Left ventricle myocardium inferior (tissue), 1 donor: ENCODE measurements around the gene SENP7. TPM values are rescaled to one million over a fixed set of nuclear protein-coding genes. Genes with fewer than 3 reads are reported as not detected.

Experiments
- DNase-seq: peaks from one replicate; pipeline ENCODE4 v3.0.0-alpha.2; 2020
- H3K27ac ChIP-seq: fragments of 200-600 bp; replicated peaks from 2 replicates; pipeline ENCODE4 v1.8.0; 2021
- H3K27me3 ChIP-seq: fragments of 200-600 bp; 2 replicates; pipeline ENCODE4 v1.8.0; 2021; ENCODE audit warnings: low read depth
- H3K36me3 ChIP-seq: fragments of 200-600 bp; 2 replicates; pipeline ENCODE4 v1.8.0; 2021
- H3K4me1 ChIP-seq: fragments of 200-600 bp; 2 replicates; pipeline ENCODE4 v1.8.0; 2021
- H3K4me3 ChIP-seq: fragments of 200-600 bp; 2 replicates; pipeline ENCODE4 v1.8.0; 2021; ENCODE audit warnings: mild to moderate bottlenecking, moderate library complexity
- H3K9me3 ChIP-seq: fragments of 200-600 bp; replicated peaks from 2 replicates; pipeline ENCODE4 v1.8.0; 2021
- intact Hi-C: fragments of 100-400 bp; cut with micrococcal nuclease; formaldehyde crosslinking; loops from one replicate; pipeline ENCODE4 v1.11.0; 2022
- total RNA-seq: library from RNA; stranded (reverse); fragmentation: NEBNext Ultra II Directional; extraction: Animal tissue kit (Norgen Biotek cat#: 25700); gene quantifications from one replicate; pipeline ENCODE4 v1.2.1, GENCODE V29; 2021
- TF ChIP-seq, protein P1 (sequence below): fragments of 200-600 bp; IDR thresholded peaks from 2 replicates; pipeline ENCODE4 v1.8.0; 2021; ENCODE audit warnings: antibody characterized with exemption, mild to moderate bottlenecking, borderline replicate concordance
- donor health status: DM: no; HTN: yes; CAD: no; lungs with severe emphysema.

Gene SENP7
- total RNA-seq, 1 donor from 2014 or later, result 8.7 TPM

DNA sequence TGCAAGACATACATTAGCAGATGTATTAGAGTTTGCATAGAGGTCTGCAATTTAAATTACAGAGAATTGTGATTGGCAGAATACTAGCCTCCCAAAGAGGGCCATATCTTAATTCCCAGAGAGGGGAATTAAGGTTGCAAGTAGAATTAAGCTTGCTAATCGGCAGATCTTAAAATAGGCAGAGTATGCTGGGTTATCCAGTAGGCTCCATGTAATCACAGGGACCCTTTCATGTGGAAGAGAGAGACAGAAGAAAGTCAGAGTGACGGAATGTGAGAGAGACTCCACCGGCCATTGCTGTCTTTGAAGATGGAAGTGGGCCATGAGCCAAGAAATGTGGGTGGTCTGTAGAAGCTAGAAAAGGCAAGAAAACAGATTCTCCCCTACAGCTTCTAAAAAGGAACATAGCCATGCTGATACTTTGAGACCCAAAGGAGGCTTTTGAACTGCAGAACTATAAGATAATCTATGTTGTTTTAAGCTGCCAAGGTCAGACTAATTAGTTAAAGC, 231.4 kb downstream of the SENP7 start:
- Histone ChIP-seq H3K4me3 (no peak overlapping the region), H3K4me1 (no peaks in the 10 kb centered on the region), H3K27me3 (no peaks in the 10 kb centered on the region), H3K27ac (no peak overlapping the region), H3K36me3 (no peaks in the 10 kb centered on the region), H3K9me3 (no peaks in the 10 kb centered on the region)
- DNase-seq, result no peak
- intact Hi-C loops, result no loop called here
- TF ChIP-seq, protein P1, sequence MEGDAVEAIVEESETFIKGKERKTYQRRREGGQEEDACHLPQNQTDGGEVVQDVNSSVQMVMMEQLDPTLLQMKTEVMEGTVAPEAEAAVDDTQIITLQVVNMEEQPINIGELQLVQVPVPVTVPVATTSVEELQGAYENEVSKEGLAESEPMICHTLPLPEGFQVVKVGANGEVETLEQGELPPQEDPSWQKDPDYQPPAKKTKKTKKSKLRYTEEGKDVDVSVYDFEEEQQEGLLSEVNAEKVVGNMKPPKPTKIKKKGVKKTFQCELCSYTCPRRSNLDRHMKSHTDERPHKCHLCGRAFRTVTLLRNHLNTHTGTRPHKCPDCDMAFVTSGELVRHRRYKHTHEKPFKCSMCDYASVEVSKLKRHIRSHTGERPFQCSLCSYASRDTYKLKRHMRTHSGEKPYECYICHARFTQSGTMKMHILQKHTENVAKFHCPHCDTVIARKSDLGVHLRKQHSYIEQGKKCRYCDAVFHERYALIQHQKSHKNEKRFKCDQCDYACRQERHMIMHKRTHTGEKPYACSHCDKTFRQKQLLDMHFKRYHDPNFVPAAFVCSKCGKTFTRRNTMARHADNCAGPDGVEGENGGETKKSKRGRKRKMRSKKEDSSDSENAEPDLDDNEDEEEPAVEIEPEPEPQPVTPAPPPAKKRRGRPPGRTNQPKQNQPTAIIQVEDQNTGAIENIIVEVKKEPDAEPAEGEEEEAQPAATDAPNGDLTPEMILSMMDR, result no peak

DNA sequence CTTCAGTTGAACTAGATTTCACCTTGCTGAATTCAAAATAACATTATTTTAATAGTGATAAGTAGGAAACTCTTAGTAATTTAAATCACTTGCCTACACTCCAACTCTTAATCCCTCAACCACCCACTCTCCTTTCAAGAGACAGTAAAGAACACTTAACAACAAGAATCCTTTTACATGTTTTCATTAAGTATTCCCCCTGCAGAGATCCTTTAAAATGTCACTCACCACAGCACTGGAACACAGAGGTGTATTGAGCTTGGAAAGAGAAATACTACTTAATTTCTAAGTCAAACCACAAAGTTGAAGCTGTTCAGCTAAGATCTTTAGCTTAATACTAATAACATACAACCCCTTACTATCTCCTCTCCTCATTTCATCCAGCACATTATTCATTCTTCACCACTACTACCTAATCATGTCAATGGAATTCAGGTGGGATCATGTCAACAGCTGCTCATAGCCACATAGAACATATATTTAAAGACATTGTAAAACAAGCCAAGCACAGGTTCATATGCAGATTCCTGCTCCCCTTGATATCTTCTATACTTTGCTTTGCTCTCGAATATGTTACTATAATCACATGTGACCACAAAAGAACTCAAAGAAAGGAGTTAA, 233.1 kb downstream of the SENP7 start:
- H3K4me3 ChIP-seq, result no peak overlapping the region

DNA sequence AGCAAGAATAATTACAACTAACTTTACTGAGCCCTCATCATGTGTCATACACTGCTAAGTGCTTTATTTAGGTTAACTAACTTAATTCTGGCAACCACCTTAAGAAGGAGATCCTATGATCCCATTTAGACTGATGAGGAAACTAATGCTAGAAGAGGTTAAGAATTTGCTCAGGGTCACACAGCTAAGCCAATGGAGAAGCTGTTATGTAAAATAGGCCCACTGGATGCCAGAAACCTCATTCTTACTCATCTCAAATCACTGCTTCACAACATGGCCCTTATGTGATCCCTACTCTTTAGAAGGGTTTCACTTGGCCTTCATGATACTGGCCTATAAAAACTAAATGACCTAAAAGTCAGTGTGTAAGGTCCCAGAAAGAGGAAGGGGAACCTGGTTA, 233.8 kb downstream of the SENP7 start:
- DNase-seq, result no peak
- no peaks in the 10 kb centered on the region for H3K36me3 ChIP-seq
- no peak overlapping the region for H3K4me3 ChIP-seq
- no peak overlapping the region for H3K27ac ChIP-seq
- no peaks in the 10 kb centered on the region for H3K9me3 ChIP-seq
- H3K27me3 ChIP-seq, result no peaks in the 10 kb centered on the region
- TF ChIP-seq, protein P1, result no peak
- intact Hi-C loops, result no loop called here
- no peaks in the 10 kb centered on the region for H3K4me1 ChIP-seq

More for the DNA sequence above, 233.1 kb downstream of the SENP7 start:
- TF ChIP-seq, protein P1, result no peak
- Histone ChIP-seq H3K27me3 (no peaks in the 10 kb centered on the region), H3K9me3 (no peaks in the 10 kb centered on the region), H3K4me1 (no peaks in the 10 kb centered on the region), H3K36me3 (no peaks in the 10 kb centered on the region), H3K27ac (no peak overlapping the region)
- intact Hi-C loops, result no loop called here
- DNase-seq, result no peak

DNA sequence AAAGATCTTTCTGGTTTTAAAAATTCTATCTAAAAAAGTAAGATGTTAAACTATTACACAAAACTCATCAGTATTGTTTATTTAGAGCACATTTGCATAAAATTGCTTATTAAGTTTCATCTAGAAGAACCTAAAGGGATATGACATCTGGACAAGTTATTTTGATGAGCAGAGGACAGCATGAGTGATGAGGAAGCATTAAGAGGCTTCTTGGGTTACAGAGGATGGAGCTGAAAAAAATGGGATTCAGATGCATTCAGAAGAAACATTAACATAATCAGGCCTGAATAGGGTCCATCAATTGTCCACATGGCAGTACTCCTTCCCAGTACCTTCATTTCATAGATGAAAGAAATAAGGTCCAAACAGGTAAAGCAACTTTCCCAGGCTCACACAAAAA, 234.3 kb downstream of the SENP7 start:
- Histone ChIP-seq H3K4me3 (no peak overlapping the region), H3K27ac (no peak overlapping the region), H3K9me3 (no peaks in the 10 kb centered on the region), H3K4me1 (no peaks in the 10 kb centered on the region), H3K27me3 (no peaks in the 10 kb centered on the region), H3K36me3 (no peaks in the 10 kb centered on the region)
- intact Hi-C loops, result no loop called here
- no peak for DNase-seq
- TF ChIP-seq, protein P1, result no peak

Other genes with a start within 250 kb of the SENP7 start
- 0.11 TPM for gene IMPG2, start 192.6 kb downstream of the SENP7 start, total RNA-seq
- gene TRMT10C, start 48.7 kb upstream of the SENP7 start, total RNA-seq, result 30.3 TPM
- gene PCNP, start 61.0 kb upstream of the SENP7 start, total RNA-seq, result 121 TPM
- gene ZBTB11, start 163.9 kb upstream of the SENP7 start, total RNA-seq, result 10.3 TPM
- gene RPL24, start 173.5 kb upstream of the SENP7 start, total RNA-seq, result 770 TPM
- gene CEP97, start 211.4 kb upstream of the SENP7 start, total RNA-seq, result 5.9 TPM